ENCODE data around the gene PTPN14. TPM values are rescaled to one million over a fixed set of nuclear protein-coding genes. Genes with fewer than 3 reads are reported as not detected.

PTPN14 gene
- total RNA-seq, 1 donor from 2014 or later, result 71.4 TPM

DNA sequence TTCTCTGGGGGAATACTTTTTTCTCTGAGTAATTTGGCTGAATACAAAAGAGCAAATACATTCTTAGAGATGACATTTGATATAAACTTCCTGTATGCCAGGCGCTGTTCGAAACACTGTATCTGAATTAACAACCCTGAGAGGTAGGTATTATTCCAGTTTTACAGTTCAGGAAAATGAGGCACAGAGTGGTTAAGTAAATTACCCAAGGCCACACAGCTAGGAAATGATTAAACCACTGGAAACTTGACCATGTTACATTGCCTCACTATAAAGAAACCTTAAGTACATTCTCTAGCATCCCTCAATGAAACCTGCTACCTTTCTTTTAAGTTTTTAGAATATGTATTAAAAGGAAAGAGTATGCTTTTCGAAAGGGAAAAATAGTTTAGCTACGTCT, 215.8 kb downstream of the PTPN14 start:
- Mint-ChIP-seq H3K36me3 (ENCODE audit: low read depth) (peaks cover 40% of the 10 kb centered on the region), H3K4me1 (ENCODE audit: low read depth) (peaks cover 36% of the 10 kb centered on the region), H3K27me3 (ENCODE audit: low read depth) (no peaks in the 10 kb centered on the region), H3K27ac (peak overlapping the region; percentile 39), H3K4me3 (ENCODE audit: low read depth) (no peak overlapping the region), H3K9me3 (no peaks in the 10 kb centered on the region)
- DNase-seq (ENCODE audit: low spot score), result no peak
- intact Hi-C loops (cut with micrococcal nuclease), result no loop called here

DNA sequence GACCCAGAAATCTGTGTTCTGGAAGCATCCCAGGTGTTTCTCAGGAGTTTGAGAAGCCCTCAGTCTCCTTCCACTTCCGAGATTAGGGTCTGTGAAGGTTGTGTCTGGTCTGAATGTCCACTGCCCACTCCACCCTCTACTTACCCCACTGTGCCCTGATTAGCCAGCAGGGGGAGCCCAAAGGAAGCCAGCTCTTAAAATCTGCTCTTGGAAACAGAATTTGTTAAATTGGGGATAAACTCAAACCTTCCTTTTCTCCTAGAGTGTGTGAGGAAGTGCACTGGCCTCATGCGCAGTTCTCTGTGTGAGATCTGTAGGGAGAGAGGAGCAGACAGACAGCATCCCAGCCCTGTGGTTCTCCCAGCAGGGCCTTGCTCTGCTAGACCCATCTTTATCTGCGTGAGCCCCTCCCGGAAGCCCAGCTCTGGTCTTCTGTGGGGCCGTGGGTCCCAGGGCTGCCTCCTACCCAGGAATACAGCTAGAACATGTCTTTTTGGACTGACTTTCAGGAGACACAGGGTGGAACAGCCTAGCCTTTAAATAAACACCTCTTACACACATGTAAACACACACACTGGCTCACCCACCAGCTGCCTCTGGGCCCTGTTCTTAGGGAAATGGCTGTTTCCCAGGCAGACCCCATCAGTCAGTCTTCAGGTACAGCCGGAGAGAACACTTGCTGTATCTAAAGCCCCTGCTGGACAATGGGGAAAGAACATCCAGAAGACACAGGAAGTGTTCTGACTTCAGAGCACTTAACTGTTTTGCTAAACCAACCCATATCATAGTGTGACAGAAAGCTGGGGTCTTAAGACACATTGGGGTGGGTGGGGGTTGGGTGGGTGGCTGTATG, 218.2 kb downstream of the PTPN14 start:
- DNase-seq (ENCODE audit: low spot score), result peak; percentile 18
- Mint-ChIP-seq H3K4me1 (ENCODE audit: low read depth) (peaks cover 33% of the 10 kb centered on the region), H3K4me3 (ENCODE audit: low read depth) (no peak overlapping the region), H3K27ac (peak overlapping the region; percentile 73), H3K27me3 (ENCODE audit: low read depth) (no peaks in the 10 kb centered on the region), H3K9me3 (no peaks in the 10 kb centered on the region), H3K36me3 (ENCODE audit: low read depth) (peaks cover 46% of the 10 kb centered on the region)
- intact Hi-C loops (cut with micrococcal nuclease), result loop anchor here (1.0 to 5.0 kb wide), 3 partner anchors 104 to 269 kb away; partner anchors contain the start of gene CENPF

DNA sequence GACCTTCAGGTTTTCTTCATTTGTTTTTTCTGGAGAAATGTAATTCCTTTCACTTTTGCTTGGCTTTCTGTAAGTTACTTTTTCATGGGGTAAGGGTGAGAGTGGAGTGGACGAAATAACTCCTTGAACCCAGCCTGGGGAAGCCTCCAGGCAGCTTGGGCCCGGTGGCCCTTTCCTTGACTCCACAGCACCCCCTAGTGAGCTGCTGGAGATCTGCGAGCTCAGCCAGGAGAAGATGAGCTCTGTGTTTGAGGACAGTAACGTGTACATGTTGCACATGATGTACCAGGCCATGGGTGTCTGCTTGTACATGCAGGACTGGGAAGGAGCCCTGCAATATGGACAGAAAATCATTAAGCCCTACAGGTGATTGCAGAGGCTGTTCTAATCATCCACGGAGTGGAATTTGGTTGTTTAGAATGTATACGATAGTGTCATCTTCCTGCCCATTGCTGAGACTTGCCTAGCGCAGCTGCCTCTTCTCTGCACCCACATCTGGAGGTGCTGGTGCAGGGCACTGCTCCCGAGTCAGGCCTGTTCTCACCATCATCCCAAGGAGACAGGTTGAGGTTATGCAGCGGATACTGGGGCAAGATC, 219.5 kb downstream of the PTPN14 start:
- no peak overlapping the region for H3K4me3 Mint-ChIP-seq (ENCODE audit: low read depth)
- intact Hi-C loops (cut with micrococcal nuclease), result loop anchor here (5.0 kb wide), 2 partner anchors 105 to 270 kb away; partner anchors contain the start of gene CENPF
- H3K4me1 Mint-ChIP-seq (ENCODE audit: low read depth), result peaks cover 28% of the 10 kb centered on the region
- no peaks in the 10 kb centered on the region for H3K9me3 Mint-ChIP-seq
- no peak overlapping the region for H3K27ac Mint-ChIP-seq
- peaks cover 36% of the 10 kb centered on the region for H3K36me3 Mint-ChIP-seq (ENCODE audit: low read depth)
- peak; percentile 37 for DNase-seq (ENCODE audit: low spot score)
- no peaks in the 10 kb centered on the region for H3K27me3 Mint-ChIP-seq (ENCODE audit: low read depth)

DNA sequence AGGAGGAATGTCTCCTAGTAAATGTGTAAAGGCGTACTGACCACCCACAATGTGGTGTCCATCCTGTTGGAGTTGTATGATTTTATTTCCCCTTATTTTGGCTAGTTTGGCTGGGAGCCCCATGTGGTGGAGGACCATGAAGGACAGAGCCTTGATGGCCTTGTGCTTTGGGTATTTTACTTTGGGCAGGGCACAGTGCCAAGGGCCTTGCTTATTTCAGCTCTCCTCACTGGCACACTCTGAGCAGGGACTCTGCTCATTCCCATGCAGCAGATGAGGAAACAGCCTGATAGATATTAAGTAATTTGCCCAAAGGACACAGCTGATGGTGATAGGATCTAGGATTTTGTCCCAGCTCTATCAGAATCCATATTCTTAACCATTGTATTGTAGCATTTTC, 220.2 kb downstream of the PTPN14 start:
- intact Hi-C loops (cut with micrococcal nuclease), result loop anchor here (5.0 kb wide), 2 partner anchors 106 to 271 kb away; partner anchors contain the start of gene CENPF
- H3K27ac Mint-ChIP-seq, result no peak overlapping the region

DNA sequence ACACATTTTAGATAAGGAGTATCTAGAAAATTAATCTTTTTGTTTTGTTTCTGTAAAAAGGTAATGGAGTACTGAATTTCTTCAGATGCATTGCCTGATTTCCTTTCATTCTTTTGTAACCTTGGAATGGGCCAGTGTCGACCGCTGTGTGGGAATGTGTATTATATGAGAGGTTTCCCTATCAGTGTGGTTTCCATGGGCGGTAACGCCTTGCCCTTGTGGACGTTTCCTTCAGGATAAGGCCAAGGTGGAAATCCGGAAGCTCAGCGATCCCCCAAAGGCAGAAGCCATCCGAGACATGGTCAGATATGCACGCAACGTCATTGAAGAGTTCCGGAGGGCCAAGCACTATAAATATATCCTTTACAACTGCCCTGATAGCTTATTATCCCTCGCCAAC, 220.7 kb downstream of the PTPN14 start:
- H3K4me3 Mint-ChIP-seq (ENCODE audit: low read depth), result no peak overlapping the region
- intact Hi-C loops (cut with micrococcal nuclease), result loop anchor here (5.0 kb wide), 2 partner anchors 107 to 272 kb away; partner anchors contain the start of gene CENPF
- H3K4me1 Mint-ChIP-seq (ENCODE audit: low read depth), result peaks cover 20% of the 10 kb centered on the region
- peaks cover 33% of the 10 kb centered on the region for H3K36me3 Mint-ChIP-seq (ENCODE audit: low read depth)
- no peaks in the 10 kb centered on the region for H3K9me3 Mint-ChIP-seq
- H3K27ac Mint-ChIP-seq, result no peak overlapping the region
- H3K27me3 Mint-ChIP-seq (ENCODE audit: low read depth), result no peaks in the 10 kb centered on the region
- no peak for DNase-seq (ENCODE audit: low spot score)

More for the DNA sequence above, 220.2 kb downstream of the PTPN14 start:
- H3K27me3 Mint-ChIP-seq (ENCODE audit: low read depth), result no peaks in the 10 kb centered on the region
- H3K36me3 Mint-ChIP-seq (ENCODE audit: low read depth), result peaks cover 33% of the 10 kb centered on the region
- H3K9me3 Mint-ChIP-seq, result no peaks in the 10 kb centered on the region
- no peak for DNase-seq (ENCODE audit: low spot score)
- H3K4me3 Mint-ChIP-seq (ENCODE audit: low read depth), result no peak overlapping the region
- H3K4me1 Mint-ChIP-seq (ENCODE audit: low read depth), result peaks cover 22% of the 10 kb centered on the region

DNA sequence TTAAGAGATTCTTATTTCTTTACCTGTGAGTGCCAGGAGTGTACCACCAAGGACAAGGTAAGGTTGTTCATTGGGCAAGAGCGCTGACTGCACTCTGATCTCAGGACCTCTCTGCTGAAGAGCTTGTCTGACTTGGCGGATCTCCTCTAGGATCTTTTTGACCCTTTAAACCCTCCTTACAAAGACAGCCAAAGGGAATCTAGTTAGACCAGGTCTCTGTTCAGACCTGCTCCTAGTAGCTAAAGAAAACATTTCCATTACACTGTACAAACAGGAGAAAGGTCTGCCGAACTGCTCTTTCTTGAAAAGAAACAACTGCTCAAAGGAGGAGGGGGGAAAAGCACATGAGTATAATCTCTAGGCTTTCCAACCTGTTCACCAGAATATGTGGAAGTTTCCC, 221.2 kb downstream of the PTPN14 start:
- Mint-ChIP-seq H3K4me3 (ENCODE audit: low read depth) (no peak overlapping the region), H3K36me3 (ENCODE audit: low read depth) (peaks cover 34% of the 10 kb centered on the region), H3K27ac (no peak overlapping the region), H3K9me3 (no peaks in the 10 kb centered on the region), H3K4me1 (ENCODE audit: low read depth) (peaks cover 17% of the 10 kb centered on the region), H3K27me3 (ENCODE audit: low read depth) (no peaks in the 10 kb centered on the region)
- intact Hi-C loops (cut with micrococcal nuclease), result loop anchor here (5.0 kb wide), 2 partner anchors 107 to 272 kb away; partner anchors contain the start of gene CENPF
- DNase-seq (ENCODE audit: low spot score), result no peak

DNA sequence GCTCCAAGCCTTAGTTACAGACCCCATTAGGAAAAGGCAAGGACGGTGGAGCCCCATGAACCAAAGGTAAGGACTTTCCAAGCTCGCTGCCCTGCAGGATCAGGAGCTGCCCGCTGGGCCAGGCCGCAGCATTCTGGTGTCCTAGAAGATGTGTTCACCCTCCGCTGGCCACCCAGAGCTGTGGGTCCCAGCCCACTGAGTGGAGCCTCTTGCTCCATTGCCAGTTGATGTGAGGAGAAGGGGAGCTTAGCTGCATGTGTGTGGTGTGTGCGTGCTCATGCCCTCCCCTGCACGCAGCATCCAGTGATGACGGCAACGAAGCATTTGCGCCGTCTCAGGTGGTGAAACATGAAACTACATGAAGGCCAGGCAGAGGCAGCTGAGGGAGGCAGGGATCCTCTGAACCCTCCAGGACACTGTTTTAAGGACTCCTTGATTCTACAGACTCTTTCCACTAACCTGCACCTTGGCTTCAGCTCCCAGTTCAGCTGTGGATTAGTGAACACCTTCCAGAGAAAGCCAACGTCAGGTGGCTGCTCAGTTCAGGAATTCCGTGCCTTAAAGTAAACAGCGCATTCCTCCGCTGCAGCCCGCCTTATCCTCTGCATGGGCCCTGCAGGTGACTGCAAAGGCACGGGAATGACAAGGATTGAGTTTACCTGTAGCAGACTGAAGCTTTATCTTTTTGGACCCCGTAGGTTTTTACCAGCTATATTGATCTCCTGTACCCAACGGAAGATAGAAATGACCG, 221.8 kb downstream of the PTPN14 start:
- Mint-ChIP-seq H3K27me3 (ENCODE audit: low read depth) (no peaks in the 10 kb centered on the region), H3K4me1 (ENCODE audit: low read depth) (peaks cover 14% of the 10 kb centered on the region), H3K9me3 (no peaks in the 10 kb centered on the region), H3K4me3 (ENCODE audit: low read depth) (no peak overlapping the region), H3K36me3 (ENCODE audit: low read depth) (peaks cover 35% of the 10 kb centered on the region), H3K27ac (no peak overlapping the region)
- intact Hi-C loops (cut with micrococcal nuclease), result loop anchor here (1.0 to 5.0 kb wide), 5 partner anchors 47 to 342 kb away; partner anchors contain the start of genes CENPF, PROX1 and SMYD2
- DNase-seq (ENCODE audit: low spot score), result no peak

DNA sequence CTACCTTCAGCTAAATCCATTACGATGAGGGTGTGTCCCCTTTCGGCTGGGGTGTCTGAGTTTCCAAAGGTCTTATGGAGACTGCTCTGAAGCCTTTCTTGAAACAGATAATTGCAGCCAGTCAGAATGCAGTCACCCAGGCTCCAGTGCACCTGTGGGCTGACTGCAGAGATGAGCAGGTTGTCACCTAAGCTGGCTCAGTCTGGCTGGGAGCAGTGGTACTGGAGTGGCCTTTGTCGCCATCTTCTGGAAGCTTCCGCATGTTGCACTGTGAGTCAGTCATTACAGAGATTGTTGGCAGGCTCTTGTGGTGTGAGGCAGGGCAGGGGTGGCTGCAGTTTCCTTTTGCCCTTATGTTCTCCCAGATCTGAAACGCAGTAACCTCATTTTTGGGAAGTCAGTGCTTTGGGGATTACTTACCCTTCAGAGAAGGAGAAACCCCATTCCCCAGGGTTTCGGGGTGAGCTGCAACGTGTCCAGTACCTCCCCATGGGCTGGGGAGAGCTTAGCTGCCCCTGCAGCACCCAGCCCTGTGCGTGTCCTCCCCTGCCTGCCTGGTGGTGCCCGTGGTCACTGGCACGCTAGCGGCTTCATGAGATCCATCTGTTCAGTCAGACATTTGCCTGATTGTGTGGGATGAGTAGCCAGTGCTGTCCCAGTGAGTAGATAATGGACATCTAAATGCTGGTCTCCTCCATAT, 222.5 kb downstream of the PTPN14 start:
- H3K36me3 Mint-ChIP-seq (ENCODE audit: low read depth), result peaks cover 36% of the 10 kb centered on the region
- H3K4me3 Mint-ChIP-seq (ENCODE audit: low read depth), result no peak overlapping the region
- no peaks in the 10 kb centered on the region for H3K27me3 Mint-ChIP-seq (ENCODE audit: low read depth)
- no peaks in the 10 kb centered on the region for H3K9me3 Mint-ChIP-seq
- DNase-seq (ENCODE audit: low spot score), result peak; percentile 70
- no peak overlapping the region for H3K27ac Mint-ChIP-seq
- peaks cover 14% of the 10 kb centered on the region for H3K4me1 Mint-ChIP-seq (ENCODE audit: low read depth)
- intact Hi-C loops (cut with micrococcal nuclease), result loop anchor here (1.0 to 5.0 kb wide), 4 partner anchors 47 to 342 kb away; partner anchors contain the start of genes PROX1 and SMYD2

DNA sequence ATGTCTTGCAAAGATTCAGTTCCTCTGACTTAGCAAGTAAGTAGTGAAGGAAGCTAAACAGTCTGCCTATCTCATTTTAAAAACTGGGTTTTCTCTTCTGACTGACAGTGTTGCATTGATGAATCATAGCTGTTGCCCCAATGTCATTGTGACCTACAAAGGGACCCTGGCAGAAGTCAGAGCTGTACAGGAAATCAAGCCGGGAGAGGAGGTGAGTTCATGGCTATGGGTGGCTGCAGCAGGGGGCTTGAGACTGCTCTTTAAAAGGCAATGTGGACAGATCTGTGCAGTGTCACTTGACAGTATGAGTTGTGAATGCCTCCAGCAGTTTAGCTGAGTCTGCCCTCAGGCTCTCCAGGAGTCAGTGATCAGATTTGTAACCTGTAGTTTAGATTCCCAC, 223.9 kb downstream of the PTPN14 start:
- intact Hi-C loops (cut with micrococcal nuclease), result loop anchor here (5.0 kb wide), 2 partner anchors 45 to 340 kb away; partner anchors contain the start of genes PROX1 and SMYD2
- H3K27ac Mint-ChIP-seq, result no peak overlapping the region
- peaks cover 34% of the 10 kb centered on the region for H3K36me3 Mint-ChIP-seq (ENCODE audit: low read depth)
- no peak overlapping the region for H3K4me3 Mint-ChIP-seq (ENCODE audit: low read depth)
- no peaks in the 10 kb centered on the region for H3K9me3 Mint-ChIP-seq
- H3K27me3 Mint-ChIP-seq (ENCODE audit: low read depth), result no peaks in the 10 kb centered on the region
- DNase-seq (ENCODE audit: low spot score), result no peak
- H3K4me1 Mint-ChIP-seq (ENCODE audit: low read depth), result peaks cover 8% of the 10 kb centered on the region

DNA sequence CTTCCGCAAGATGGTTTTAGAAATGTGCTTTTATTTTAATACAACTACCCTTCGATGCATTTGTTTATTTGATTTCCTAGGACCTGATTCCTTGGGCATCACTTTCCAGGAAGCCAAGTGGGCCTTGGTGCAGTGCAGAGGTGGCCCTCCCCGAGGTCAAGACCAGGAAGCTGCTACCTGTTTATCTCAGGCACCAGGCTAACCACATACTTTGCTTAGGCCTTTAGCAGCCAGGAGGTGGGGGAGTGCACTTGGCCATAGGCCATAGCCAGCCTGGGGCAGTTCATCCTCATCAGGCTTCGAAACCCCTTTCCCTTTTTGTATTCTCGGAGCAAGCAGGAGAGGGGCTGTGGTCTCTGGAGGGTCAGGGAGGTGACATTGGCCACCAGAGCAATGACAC, 225.0 kb downstream of the PTPN14 start:
- H3K27me3 Mint-ChIP-seq (ENCODE audit: low read depth), result no peaks in the 10 kb centered on the region
- H3K9me3 Mint-ChIP-seq, result no peaks in the 10 kb centered on the region
- peaks cover 33% of the 10 kb centered on the region for H3K36me3 Mint-ChIP-seq (ENCODE audit: low read depth)
- no peak overlapping the region for H3K27ac Mint-ChIP-seq
- peaks cover 4% of the 10 kb centered on the region for H3K4me1 Mint-ChIP-seq (ENCODE audit: low read depth)
- DNase-seq (ENCODE audit: low spot score), result no peak
- no peak overlapping the region for H3K4me3 Mint-ChIP-seq (ENCODE audit: low read depth)
- intact Hi-C loops (cut with micrococcal nuclease), result loop anchor here (5.0 kb wide), 2 partner anchors 44 to 339 kb away; partner anchors contain the start of genes PROX1 and SMYD2

DNA sequence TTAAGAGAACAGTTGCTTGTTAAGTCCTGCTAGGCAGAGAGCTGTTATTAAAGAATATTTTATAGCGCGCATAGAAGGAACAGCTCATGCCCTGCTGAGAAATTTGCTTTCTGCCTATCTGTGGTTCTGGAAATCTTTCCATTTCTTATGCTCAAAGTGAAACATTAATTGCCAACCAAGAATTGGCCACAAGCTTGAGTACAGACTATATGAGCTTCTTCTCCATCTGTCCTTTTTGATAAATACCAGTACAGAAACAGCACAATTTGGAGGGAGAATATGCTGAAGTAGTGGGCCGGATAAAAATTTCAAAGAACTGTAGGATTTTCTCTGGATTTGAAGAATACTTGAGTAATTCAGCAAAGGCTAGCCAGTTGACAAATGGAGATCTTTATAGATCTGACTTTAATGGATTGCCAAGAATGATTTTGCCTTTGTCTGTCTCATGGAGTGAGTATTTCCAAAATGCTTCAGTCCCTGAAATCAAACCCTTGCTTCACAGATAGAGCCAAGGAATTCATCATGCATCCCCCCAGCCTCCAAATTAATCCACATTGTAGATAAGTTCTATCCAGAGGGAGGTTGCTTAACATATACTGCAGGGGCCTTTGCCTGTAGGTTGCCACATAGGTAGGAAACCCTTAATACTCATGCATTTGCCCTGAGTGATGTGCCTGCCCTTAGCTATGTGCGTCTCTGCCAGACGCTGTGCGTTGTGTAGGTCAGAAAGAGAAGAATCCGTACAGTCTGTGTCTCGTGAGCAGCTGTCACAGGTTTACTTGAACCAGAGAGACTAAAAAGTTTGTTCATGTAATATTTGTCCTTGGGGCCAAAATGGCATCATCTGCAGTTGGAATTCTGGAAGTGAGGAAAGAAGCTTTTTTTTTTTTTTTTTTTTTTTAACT, 226.3 kb downstream of the PTPN14 start:
- intact Hi-C loops (cut with micrococcal nuclease), result loop anchor here (5.0 kb wide), 2 partner anchors 43 to 338 kb away; partner anchors contain the start of genes PROX1 and SMYD2
- H3K36me3 Mint-ChIP-seq (ENCODE audit: low read depth), result peaks cover 34% of the 10 kb centered on the region
- no peak for DNase-seq (ENCODE audit: low spot score)
- H3K9me3 Mint-ChIP-seq, result no peaks in the 10 kb centered on the region
- H3K4me3 Mint-ChIP-seq (ENCODE audit: low read depth), result no peak overlapping the region
- no peak overlapping the region for H3K27ac Mint-ChIP-seq
- no peaks in the 10 kb centered on the region for H3K27me3 Mint-ChIP-seq (ENCODE audit: low read depth)
- H3K4me1 Mint-ChIP-seq (ENCODE audit: low read depth), result peaks cover 4% of the 10 kb centered on the region

All from activated T-helper 2 cell treated with anti-CD3 and anti-CD28 coated beads, Interferon-gamma antibody, Interleukin-2, Interleukin-4, amounts not matched to agents 10 μg/mL and 5 μg/mL and 100 μg/mL, durations not matched to agents 14 hours and 24 hours and 36 hours (primary cell).